DOHH2 (cell line): ENCODE data around the gene C17orf107.

ENCODE experiments used
- H3F3A ChIP-seq: fragments of 200-600 bp; sonication (generic), shearing (Covaris generic); 2 replicates; pipeline ENCODE4 v1.6.0; 2016; ENCODE audit warnings: antibody characterized with exemption, mild to moderate bottlenecking; ENCODE audit not compliant: control insufficient read depth, insufficient read depth
- H3K27ac ChIP-seq: fragments of 200-600 bp; sonication (generic); 2 replicates; pipeline ENCODE4 v1.5.1; 2014; ENCODE audit warnings: low read depth, mild to moderate bottlenecking, low read length, moderate library complexity
- H3K27me3 ChIP-seq: fragments of 200-600 bp; sonication (generic); 2 replicates; pipeline ENCODE4 v1.6.1; 2014; ENCODE audit warnings: mild to moderate bottlenecking, low read length, mixed read lengths; ENCODE audit not compliant: control insufficient read depth
- H3K36me3 ChIP-seq: fragments of 200-600 bp; sonication (generic); 2 replicates; pipeline ENCODE4 v1.6.1; 2014; ENCODE audit warnings: mild to moderate bottlenecking, low read length, moderate library complexity, mixed read lengths; ENCODE audit not compliant: control insufficient read depth
- H3K4me1 ChIP-seq: fragments of 200-600 bp; sonication (generic); 2 replicates; pipeline ENCODE4 v1.6.1; 2014; ENCODE audit warnings: mild to moderate bottlenecking, low read length, mixed read lengths; ENCODE audit not compliant: control insufficient read depth
- H3K4me2 ChIP-seq: fragments of 200-600 bp; sonication (generic); 2 replicates; pipeline ENCODE4 v1.6.0; 2014; ENCODE audit warnings: mild to moderate bottlenecking, low read length, moderate library complexity
- H3K4me3 ChIP-seq: fragments of 200-600 bp; sonication (generic); 2 replicates; pipeline ENCODE4 v1.5.1; 2014; ENCODE audit warnings: mild to moderate bottlenecking, low read length, mixed read lengths
- H3K79me2 ChIP-seq: fragments of 200-600 bp; sonication (generic); 2 replicates; pipeline ENCODE4 v1.6.1; 2014; ENCODE audit warnings: mild to moderate bottlenecking, low read length, mixed read lengths; ENCODE audit not compliant: control insufficient read depth
- H3K9me2 ChIP-seq: fragments of 200-600 bp; sonication (generic); replicated peaks from 2 replicates; pipeline ENCODE4 v1.6.1; 2014; ENCODE audit warnings: mild to moderate bottlenecking, low read length, mixed read lengths; ENCODE audit not compliant: control insufficient read depth
- H3K9me3 ChIP-seq: fragments of 200-600 bp; sonication (generic); 2 replicates; pipeline ENCODE4 v1.6.1; 2014; ENCODE audit warnings: antibody characterized with exemption, low read length, mixed read lengths; ENCODE audit not compliant: control insufficient read depth, insufficient read depth
- H4K20me1 ChIP-seq: fragments of 200-600 bp; sonication (generic); 2 replicates; pipeline ENCODE4 v1.6.0; 2014; ENCODE audit warnings: low read depth, mild to moderate bottlenecking, antibody characterized with exemption, low read length, moderate library complexity; ENCODE audit not compliant: control insufficient read depth, insufficient read depth
- EZH2phosphoT487 ChIP-seq: fragments of 200-600 bp; sonication (generic); IDR thresholded peaks from 2 replicates; pipeline ENCODE4 v1.6.1; 2017; ENCODE audit warnings: borderline replicate concordance, mild to moderate bottlenecking, antibody characterized with exemption, low read length, moderate library complexity, mixed read lengths
- TF ChIP-seq, protein P1 (sequence below): fragments of 200-600 bp; sonication (generic); IDR thresholded peaks from one replicate; pipeline ENCODE4 v1.5.1; 2014; ENCODE audit warnings: antibody characterized with exemption, mild to moderate bottlenecking, low read depth, low read length; ENCODE audit not compliant: poor library complexity, severe bottlenecking

Gene C17orf107

DNA sequence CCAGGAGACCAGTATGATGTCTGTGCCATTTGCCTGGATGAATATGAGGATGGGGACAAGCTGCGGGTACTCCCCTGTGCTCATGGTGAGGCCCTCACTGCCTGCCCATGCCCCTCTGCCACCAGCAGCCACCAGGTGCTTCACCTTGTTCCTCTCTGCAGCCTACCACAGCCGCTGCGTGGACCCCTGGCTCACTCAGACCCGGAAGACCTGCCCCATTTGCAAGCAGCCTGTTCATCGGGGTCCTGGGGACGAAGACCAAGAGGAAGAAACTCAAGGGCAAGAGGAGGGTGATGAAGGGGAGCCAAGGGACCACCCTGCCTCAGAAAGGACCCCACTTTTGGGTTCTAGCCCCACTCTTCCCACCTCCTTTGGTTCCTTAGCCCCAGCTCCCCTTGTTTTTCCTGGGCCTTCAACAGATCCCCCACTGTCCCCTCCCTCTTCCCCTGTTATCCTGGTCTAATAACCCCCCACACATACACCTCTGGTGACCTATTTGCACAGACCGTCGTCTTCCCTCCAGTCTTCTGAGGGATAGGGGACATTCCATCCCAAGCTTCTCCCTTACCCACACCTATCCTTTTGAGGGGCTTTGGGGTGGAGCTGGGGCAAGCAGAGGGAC lies 45.3 kb downstream of the C17orf107 start:
- peak overlapping the region; percentile 50 for H3K4me3 ChIP-seq
- no peak for TF ChIP-seq EZH2phosphoT487
- H3K27ac ChIP-seq = peak overlapping the region; percentile 99
- no peaks in the 10 kb centered on the region for H3K27me3 ChIP-seq
- peak overlapping the region; percentile 94 for H3K4me2 ChIP-seq
- peaks cover 80% of the 10 kb centered on the region for H3K79me2 ChIP-seq
- H3F3A ChIP-seq = peaks cover 71% of the 10 kb centered on the region
- H3K36me3 ChIP-seq = peaks cover 81% of the 10 kb centered on the region
- H4K20me1 ChIP-seq = peaks cover 13% of the 10 kb centered on the region; the same call in 1 of the 2 replicates
- peaks cover 61% of the 10 kb centered on the region for H3K4me1 ChIP-seq
- H3K9me3 ChIP-seq = no peaks in the 10 kb centered on the region
- no peaks in the 10 kb centered on the region for H3K9me2 ChIP-seq

DNA sequence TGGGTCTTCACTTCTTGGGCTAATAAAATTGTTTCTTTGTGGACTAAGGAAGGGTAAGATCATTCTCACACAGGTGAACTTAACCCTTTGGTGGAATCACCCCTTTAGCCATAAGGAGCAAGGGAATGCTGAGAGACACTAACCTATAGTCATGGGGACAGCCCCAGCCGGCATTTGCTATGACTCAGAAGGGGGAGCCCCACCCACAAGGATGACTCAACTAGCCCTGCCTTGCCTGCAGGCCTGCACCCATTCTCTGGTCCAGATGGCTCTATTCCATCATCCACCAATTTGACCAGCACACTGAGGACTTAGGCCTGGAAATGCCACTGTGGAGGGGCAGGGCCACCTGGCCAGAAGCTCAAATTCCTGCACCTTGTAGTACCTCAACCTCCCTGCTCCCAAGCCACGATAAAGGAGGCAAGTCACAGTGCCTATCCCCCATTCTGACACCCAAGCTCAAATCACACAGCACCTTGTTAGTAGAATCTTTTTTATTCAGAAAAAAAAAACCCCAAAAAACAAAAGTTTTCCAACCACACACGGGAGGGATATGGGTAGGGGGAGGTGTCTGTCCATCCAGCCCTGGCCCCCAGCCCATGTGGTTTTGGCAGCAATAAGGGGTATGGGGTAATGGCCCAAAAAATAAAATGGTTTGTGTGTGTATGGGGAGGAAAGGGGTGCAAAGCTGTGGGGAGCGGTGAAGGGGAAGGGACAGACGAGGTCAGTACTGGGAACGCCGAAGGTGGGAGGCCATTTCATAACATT lies 46.0 kb downstream of the C17orf107 start:
- peaks cover 13% of the 10 kb centered on the region; the same call in 1 of the 2 replicates for H4K20me1 ChIP-seq
- H3K4me1 ChIP-seq = peaks cover 65% of the 10 kb centered on the region
- peak overlapping the region; percentile 94 for H3K4me2 ChIP-seq
- TF ChIP-seq EZH2phosphoT487 = no peak
- no peaks in the 10 kb centered on the region for H3K27me3 ChIP-seq
- no peaks in the 10 kb centered on the region for H3K9me2 ChIP-seq
- peak overlapping the region; percentile 99 for H3K27ac ChIP-seq
- H3K9me3 ChIP-seq = no peaks in the 10 kb centered on the region
- peaks cover 83% of the 10 kb centered on the region for H3K79me2 ChIP-seq
- peak overlapping the region; percentile 50 for H3K4me3 ChIP-seq
- peaks cover 69% of the 10 kb centered on the region for H3F3A ChIP-seq
- peaks cover 80% of the 10 kb centered on the region for H3K36me3 ChIP-seq

DNA sequence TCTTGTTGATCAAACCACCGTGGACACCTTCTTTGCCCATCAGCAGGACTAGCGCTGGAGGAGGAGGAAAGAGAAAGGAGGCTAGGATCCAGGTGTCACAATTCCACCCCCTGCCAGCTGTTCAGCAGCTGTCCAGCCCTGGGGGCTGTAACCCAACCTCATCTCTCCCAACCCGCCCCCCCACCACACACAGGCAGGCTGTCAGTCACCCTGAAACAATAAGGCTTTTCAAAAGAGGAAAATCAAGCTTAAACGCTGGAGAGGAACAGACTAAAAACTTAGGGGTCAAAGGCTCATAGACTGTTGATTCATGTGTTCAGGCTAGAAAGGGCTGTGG lies 46.6 kb downstream of the C17orf107 start:
- Histone ChIP-seq H3K4me3 (peak overlapping the region; percentile 93), H3K4me2 (peak overlapping the region; percentile 94), H4K20me1 (peaks cover 13% of the 10 kb centered on the region; the same call in 1 of the 2 replicates), H3K27me3 (no peaks in the 10 kb centered on the region), H3K27ac (peak overlapping the region; percentile 99), H3K9me2 (no peaks in the 10 kb centered on the region), H3K9me3 (no peaks in the 10 kb centered on the region), H3F3A (peaks cover 67% of the 10 kb centered on the region), H3K36me3 (peaks cover 75% of the 10 kb centered on the region), H3K4me1 (peaks cover 70% of the 10 kb centered on the region), H3K79me2 (peaks cover 83% of the 10 kb centered on the region)
- TF ChIP-seq, protein P1, sequence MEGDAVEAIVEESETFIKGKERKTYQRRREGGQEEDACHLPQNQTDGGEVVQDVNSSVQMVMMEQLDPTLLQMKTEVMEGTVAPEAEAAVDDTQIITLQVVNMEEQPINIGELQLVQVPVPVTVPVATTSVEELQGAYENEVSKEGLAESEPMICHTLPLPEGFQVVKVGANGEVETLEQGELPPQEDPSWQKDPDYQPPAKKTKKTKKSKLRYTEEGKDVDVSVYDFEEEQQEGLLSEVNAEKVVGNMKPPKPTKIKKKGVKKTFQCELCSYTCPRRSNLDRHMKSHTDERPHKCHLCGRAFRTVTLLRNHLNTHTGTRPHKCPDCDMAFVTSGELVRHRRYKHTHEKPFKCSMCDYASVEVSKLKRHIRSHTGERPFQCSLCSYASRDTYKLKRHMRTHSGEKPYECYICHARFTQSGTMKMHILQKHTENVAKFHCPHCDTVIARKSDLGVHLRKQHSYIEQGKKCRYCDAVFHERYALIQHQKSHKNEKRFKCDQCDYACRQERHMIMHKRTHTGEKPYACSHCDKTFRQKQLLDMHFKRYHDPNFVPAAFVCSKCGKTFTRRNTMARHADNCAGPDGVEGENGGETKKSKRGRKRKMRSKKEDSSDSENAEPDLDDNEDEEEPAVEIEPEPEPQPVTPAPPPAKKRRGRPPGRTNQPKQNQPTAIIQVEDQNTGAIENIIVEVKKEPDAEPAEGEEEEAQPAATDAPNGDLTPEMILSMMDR = no peak
- no peak for TF ChIP-seq EZH2phosphoT487

DNA sequence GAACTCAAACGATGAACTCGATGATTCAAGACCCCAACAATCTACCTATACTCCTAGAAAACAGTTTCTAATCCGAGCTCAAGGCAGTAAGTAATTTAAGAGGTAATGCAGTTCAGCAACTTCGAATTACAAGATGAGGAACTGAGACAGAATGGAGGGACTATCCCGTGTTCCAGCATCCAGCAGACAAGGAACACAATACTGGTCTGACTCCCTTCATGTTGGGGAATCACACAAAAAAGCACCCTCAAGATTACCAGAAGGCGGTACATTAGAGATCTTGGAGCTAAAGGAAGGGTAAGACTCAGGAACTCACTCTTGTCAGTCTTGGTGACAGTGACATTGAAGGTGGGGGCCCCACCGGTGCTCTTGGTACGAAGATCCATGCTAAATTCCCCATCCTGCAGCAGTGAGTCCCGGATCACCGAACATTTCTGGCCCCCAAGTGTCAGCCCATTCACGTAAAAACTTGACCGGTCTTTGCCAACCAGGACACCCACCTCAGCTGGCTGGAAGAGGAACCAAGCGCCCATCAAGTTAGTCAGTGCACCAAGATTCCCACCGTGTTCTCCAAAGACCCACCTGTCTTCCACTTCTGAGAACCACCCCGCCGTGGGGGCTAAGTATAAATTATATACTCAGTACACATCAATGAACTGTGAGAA lies 47.1 kb downstream of the C17orf107 start:
- Histone ChIP-seq H3F3A (peaks cover 64% of the 10 kb centered on the region), H3K27ac (peak overlapping the region; percentile 99), H3K4me2 (peak overlapping the region; percentile 94), H3K4me1 (peaks cover 71% of the 10 kb centered on the region), H3K36me3 (peaks cover 69% of the 10 kb centered on the region), H3K9me3 (no peaks in the 10 kb centered on the region), H3K27me3 (no peaks in the 10 kb centered on the region), H3K9me2 (no peaks in the 10 kb centered on the region), H3K79me2 (peaks cover 80% of the 10 kb centered on the region), H3K4me3 (peak overlapping the region; percentile 93), H4K20me1 (peaks cover 13% of the 10 kb centered on the region; the same call in 1 of the 2 replicates)
- TF ChIP-seq, protein P1 = no peak
- no peak for TF ChIP-seq EZH2phosphoT487
